NCI-H345 treated with DMSO at 0.1 percent for 48 hours (cell line): Measurements from ENCODE around the gene CTNNA3.

Experiments
- DNase-seq: peaks from one replicate; lab custom pipeline; 2025; ENCODE audit not compliant: unreplicated experiment; lab: John Stamatoyannopoulos, UW

CTNNA3 gene

DNA sequence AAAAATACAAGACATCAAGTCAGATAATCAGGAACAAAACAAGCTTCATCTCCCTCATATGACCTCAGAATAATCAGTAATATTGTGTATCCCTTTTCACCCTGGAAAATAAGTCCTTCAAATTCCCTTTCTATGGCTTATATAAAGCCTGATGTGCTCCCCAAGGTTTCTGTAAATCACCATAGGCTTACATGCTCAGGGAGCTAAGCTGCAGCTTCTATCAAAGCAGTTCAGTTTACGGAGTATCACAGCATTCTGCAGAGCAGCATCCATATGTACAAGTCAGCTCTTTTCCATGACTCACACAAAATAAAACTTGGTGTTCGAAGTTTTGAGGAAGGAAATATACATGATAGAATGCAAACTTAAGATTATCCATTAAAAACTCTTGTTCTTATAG, 544.5 kb downstream of the CTNNA3 start:
- no peak for DNase-seq

DNA sequence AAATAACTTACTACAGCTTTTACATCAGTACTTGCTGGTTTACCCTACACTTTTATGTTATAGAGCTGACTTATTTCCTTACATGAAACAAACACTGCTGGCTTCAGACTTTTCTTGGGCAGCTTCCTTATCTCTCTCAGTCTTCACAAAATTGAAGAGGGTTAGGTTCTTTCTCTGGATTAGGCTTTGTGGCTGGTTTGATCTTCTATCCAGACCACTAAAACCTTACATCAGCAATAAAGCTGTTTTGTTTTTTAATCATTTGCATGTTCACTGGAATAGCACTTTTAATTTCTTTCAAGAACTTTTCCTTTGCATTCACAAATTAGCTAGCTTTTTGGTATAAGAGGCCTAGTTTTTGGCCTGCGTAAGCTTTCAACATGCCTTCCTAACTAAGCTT, 551.5 kb downstream of the CTNNA3 start:
- DNase-seq = no peak

DNA sequence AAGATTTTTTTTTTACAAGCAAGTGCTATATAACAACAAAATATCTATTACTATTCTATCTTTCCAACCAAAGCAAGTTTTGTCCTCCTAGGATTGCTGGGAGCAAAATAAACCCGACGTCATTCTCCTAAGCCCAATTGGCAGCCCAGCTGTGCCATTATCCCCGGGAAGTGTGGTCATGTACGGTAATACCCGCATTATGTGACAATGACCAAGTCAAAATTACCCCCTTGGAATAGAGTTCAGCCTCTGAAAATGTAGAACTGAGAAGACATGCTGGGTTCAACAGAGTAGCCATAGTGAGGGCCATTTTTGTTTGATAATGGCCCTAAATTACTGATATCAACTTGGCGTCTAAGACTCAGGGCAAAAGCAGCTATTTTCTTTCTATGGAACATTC, 554.7 kb downstream of the CTNNA3 start:
- DNase-seq = no peak

DNA sequence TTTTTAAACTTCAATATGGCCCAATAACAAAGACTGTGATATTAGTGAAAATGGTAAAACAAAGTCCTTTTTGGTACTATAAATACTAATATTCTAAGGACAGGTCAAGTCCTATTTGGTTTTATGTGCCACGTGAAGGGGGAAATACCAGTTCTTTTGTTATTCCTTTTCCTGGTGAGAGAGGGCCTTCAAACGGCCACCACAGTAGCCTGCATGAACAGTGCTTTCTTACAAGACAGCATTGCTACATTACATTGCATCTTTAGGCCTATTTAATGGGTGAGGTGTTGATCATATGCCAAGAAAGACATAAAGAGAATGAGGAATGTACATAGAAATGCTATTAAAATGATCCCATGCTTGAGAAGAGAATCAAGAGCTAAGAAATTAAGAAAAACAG, 555.4 kb downstream of the CTNNA3 start:
- no peak for DNase-seq

DNA sequence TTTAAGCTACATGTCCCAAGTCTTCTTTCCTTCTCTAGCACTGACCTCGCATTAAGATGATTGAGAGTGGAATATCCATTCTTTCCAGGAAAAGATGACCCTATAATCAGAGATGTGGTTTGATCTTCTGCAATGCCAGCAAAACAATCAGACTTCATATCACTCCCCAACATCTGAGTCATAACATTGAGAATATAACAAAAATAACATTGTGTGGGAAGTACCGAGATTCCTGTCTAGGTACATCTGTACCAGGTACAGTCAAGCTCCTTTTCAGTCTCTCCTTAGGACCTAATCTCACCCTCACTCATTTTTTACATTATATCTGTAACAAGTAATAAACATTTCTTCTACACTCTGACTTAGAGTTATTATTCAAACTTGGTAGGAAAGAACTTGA, 568.6 kb downstream of the CTNNA3 start:
- no peak for DNase-seq

DNA sequence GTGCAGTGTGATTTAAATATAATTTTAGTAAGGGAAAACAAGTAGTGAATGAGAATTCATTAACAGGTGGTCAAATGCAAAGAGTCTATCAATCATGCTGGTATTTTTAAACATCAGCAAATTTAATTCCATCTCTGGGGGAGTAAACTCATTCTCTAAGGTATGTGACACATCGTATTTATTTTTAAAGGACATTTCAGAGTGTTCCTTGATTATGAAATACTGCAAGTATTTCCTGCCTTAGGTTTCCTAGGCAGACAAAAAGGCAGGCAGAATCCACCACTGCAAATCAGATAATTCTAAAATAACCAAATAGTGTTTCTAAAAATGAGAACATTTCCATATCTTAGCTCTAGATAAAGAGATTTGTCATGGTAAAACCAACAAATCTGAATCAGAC, 576.3 kb downstream of the CTNNA3 start:
- DNase-seq = no peak

DNA sequence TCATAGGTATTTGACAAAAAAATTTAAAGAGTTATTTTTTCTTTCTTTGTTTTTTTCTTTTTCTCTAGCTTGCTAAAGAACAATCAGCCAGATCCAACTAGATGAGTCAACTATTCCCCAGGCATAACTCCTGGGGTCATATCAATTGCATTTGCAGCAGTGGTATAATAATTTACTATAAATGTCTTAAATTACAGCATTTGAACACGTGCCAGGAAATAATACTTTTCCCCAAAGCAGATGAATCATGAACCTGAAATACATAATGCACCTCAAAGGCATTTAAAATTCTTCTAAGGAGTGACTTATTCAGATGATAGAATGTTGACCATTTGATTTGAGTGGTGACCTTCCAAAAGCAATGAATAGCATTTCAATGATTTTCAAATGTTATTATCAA, 580.0 kb downstream of the CTNNA3 start:
- DNase-seq = no peak

DNA sequence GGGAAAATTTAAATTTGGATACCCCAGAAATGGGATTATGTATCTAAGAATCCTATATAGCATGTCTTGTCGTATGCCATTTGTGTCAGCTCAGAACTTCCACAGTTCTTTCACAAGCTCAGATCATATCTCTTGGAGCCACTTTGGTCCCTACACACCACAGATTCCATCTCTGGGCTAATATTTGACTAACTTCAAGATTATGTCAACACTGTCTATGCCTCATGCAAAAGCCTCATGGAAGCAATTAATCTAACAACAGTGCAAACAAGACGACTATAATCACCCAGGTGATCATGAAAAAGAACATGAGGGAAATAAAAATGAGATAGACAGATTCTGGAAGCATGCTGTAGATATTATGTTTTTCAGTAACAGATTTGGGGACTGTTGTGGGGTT, 581.0 kb downstream of the CTNNA3 start:
- DNase-seq = no peak

DNA sequence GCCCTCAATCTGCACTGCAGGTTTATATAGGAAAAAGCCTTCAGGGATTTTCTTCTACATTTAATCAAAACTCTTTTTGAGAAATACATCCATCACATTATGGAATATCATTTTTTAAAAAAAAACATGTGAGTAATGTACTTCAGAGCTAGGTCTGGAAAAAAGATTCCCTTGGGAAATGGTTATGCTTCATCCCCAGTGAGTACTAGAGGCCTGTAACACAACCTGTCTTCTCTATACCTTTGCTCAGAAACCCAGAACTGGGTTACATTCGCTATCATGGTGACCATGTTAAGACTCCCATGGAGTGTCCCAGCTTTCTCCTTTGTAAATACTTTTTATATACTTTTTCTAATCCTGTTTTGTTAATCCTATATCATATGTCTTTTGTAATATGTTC, 583.2 kb downstream of the CTNNA3 start:
- no peak for DNase-seq

DNA sequence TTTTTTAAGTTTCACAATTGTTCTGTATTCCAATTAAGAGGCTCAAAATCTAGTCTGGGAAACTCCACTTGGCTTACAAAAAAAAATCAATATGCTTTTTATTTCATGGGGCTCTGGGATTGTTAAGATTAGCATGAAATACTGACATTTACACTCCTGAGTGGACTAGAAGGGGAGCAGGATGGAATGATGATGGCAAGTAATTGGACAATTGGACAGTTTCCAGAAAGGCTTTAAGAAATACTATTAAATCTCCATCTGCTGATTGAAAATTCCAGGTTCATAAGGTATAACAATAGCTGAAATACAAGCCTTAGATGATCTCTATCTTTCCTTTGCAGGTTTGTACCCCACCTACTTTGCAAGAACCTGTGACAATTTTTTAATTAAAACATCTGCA, 585.7 kb downstream of the CTNNA3 start:
- DNase-seq = no peak

DNA sequence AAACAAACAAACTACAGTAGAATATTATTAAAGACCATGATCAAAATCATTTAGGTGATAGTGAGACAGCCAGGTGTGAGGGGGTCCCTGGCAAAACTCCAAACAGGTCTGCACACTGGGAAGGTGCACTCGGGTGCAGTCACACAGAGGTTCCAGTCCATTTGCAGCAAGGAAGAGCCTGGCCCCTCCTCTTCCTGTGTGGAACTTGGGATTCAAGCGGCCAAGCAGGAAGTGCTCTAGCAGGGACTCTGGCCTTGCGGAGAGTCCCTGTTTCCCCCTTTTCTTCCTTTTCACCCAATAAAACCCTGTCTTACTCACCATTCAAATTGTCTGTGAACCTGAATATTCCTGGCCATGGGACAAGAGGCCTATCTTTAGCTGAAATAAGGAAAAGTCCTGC, 588.3 kb downstream of the CTNNA3 start:
- no peak for DNase-seq

DNA sequence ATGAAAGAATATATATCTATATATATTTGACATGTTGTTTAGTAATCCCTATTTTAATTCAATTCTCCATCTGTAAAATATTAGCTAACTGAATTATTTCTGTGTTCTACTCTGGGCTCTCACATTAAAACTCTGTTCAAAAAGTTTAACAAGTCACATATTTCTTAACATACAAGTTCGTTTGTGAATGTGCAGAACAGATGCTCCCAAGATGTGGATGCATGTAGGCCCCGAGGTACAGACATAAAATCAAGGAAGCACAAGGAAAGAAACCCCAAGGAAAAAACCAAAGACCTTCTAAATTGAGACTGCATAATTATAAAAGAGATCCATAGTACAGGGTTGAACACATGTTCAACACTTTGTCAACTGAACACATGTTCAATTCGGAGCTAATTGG, 595.0 kb downstream of the CTNNA3 start:
- no peak for DNase-seq

DNA sequence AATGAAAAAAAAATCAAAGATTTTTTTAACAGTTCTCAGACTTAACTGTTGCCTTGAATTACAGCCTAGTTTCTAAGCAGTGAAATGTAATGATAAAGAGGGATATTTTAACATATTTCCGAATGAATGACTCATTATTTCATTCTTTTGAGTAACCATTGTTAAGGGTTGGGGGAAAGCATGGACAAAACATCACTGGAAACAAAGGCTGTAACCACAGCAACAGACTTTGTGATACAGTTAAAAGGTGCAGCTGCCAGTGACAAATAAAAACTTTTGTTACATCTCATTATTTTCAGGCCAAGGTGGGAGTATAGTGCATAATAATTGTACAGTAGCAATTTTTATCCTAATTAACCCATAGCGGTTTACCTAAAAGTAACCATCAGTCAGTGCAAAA, 597.5 kb downstream of the CTNNA3 start:
- DNase-seq = no peak

DNA sequence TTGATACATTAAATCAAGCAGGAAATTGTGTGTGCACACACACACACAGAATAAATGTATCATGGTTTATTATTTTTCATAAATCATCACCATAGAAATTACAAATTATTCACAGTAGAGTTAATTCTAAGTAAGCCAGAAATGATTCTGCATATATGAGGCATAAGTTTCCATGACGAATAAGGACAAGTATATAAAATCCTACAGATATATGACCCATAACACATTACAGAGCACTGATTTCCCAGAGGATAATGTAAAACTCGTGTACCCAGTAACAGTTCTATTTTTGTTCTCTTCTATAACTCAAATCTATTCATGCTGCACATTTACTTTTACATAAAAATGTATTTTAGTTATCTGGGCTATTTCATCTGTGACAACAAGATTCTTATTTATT, 600.5 kb downstream of the CTNNA3 start:
- DNase-seq = no peak

DNA sequence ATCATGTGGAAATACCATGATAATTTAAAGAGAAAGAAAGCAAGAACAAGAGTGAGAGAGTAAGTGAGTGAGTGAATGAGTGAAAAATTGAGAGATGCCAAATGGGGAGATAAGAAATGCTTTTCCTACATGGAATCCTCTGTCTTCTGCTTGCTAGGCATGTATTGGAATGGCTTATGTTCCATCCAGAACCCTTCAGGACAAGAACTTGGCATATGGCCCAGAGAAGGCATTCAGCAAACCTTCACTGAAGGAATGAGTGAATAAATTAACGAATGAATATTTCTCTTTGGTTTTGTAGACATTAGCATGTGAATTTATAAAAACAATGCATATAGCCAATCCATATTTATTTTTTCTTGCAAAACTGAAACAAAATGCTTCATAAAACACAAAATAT, 608.0 kb downstream of the CTNNA3 start:
- DNase-seq = no peak

DNA sequence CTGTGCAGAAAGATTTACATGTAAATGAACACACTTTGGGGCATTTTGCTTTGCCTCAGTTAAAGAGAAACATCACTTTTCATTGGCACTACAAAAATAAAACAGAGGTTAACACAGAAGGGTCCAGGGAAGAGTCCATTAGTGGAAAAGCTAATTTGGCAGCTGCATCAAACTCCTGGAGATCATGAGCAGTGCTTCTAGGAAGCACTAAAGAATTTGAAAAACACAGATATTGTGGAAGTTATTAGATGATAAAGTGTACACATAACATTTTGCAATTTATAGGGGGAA, 608.9 kb downstream of the CTNNA3 start:
- no peak for DNase-seq

DNA sequence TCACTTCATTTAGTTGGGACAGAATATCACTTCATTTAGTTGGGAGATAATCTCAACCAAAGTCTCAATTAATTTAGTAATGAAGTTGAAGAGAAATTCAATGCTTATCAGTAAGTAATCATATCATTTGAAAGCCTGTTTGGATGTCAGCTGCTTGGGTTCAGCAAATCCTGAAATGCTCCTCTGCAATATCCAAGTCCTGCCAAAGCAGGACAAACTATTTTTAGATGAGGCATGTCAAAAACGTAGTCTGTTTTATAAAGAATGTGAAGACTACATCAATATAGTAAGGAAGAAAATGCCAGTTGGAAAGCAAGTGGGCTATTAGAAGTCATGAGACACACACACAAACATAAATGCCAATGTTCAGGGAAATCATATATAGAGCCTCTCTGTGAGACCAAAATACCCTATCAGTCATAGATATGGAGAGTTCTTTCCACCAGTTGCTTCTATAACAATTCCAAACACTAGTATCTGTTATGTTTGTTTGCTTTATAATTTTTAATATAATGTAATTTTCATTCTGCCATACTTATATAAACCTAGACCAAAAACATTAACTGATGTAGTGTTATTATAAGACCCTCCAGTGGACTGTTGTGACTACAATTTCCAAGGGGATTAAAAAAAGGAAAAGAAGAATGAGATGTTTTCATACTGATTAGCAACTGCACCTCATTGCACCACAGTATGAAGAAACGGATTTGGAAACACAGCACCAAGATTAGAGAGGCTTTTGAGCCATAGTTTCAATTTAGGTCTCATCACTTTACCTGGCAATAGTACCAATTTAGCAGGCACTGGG, 609.5 kb downstream of the CTNNA3 start:
- no peak for DNase-seq

DNA sequence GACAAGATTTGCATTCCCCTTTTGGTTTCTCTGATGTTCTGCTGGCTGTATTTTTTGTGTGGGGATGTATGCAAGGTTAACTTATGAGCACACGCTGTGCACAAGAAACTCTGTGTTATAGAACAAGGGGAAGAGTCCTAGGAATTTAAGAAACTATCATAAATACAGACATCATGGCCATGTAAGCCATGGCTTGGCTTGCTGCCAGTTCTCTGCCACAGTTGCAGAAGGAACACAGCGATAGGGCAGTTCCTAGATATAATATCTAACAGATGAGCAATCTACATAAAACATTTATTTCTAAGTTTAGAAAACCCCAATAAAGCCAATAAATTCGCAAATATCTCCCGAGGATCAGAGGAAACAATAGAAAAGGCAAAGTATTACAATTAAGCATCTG, 616.9 kb downstream of the CTNNA3 start:
- no peak for DNase-seq

DNA sequence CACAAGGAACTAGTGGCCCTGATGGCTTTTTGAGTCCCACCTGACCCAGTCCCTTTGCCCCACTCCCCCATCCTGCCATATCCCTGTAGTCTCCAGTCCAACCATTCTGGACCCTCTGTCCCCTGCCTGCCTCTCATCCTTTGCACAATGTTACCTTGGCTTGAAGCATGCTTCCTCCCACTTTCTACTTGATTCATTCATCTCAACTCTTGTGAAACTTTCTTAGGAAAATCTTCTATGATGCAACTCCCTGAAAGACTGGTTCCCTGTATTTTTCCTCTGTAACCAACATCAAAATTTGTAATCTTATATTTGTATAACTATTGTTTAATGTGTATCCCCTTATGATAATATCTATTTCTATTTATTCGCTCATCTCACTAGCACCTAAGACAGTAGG, 618.6 kb downstream of the CTNNA3 start:
- no peak for DNase-seq

DNA sequence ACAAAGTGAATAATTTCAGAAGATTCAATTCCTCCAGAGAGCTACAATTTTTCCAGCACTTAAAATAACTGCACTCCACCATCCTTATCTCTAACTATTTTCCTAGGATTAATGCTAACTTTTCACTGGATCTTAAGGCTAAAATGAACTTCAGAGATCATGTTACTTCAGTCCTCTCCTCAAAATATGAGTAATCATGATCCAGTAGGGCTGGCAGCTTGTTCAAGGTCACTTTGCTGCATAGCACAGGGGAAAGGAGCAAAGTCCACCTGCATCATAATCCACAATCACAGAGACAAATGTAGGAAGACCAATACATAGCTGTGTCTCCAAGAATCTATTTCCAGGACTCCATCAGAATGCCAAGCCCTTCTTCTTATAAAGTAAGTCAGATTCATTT, 619.9 kb downstream of the CTNNA3 start:
- DNase-seq = no peak

DNA sequence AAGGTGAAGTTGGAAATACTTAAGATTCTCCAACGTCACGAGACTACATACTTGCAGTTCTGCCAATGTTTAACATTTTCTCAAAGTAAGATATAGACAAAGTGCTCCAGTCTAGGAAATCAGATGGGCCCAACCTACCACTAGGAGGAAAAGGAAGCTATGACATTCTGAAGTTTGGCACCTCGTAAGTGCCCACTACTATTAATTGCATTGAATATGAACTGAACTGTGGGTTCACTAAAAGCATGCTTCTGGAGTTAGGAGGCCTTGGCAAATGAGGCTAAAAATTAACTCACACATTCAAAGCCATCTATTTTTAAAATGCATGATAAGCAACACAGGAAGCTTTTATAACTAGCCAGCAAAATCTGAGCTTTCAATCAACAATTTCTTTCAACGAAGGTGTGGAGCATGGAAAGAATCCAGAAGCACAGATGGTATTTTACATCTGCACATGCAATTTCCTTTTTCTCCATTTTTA, 620.5 kb downstream of the CTNNA3 start:
- DNase-seq = no peak

DNA sequence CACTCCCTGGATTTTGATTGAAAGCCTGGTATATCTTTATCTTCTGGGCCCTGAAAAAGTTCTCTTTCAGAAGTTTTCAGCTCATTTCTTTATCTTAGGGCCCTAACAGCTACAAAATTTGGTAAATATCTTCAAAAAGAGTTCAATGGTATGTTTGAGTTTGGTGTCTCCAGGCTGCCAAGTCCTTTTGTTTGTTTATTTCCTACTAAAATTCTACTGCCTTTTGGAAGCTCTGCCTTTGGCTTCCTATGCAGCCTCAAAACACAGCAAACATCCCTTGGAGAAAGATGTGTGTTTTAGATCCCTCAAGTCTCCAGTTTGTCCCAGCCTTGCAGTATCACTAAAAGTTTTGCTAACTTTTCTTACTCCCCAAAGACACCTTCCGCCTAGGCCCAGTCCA, 623.3 kb downstream of the CTNNA3 start:
- DNase-seq = no peak

DNA sequence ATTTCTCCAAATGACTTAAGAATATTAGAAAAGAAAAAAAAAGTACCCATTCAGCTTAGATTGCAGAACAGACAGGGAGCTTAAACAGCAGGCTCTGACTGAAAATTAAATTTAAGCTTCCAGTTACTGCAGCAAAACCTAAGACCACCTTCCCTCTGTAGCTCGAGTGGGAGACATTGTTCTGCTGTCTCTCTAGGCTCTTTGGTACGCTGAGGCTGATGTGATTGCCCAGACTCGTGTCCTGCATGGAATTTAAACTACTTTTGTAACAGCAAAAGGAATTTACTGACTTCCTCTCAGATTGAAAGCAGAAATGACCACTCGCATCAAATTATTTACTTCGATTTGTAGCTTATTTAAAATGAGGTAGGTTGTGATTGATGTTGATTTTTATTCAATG, 645.6 kb downstream of the CTNNA3 start:
- no peak for DNase-seq

DNA sequence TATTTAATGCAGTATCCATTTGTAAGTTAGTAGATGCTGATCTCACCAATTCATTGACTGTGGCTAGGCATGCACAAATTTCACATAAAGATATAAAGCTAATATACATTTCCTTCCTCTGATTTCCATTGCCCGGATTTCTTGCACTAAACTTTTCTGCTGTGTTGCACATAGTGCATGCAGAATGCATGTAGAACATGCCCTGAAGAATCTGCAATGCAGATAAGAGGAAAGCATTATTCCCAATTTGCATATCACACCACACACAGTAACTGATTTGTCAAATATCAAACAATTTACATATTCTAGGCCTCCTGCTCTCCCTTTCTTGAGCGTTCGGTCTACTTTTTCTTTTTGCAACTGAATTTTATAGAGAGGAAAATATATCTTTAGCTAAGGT, 646.0 kb downstream of the CTNNA3 start:
- no peak for DNase-seq
